Naive thymus-derived CD4-positive, alpha-beta T cell (primary cell): ENCODE data around the gene HIF3A. TPM values are rescaled to one million over a fixed set of nuclear protein-coding genes. Genes with fewer than 3 reads are reported as not detected.

ENCODE experiments used
- ATAC-seq: fragments of 150-1000 bp; cut with Tn5 transposase; 2 replicates; pipeline ENCODE4 v1.10.0; 2021; ENCODE audit warnings: mild to moderate bottlenecking, moderate library complexity
- CTCF ChIA-PET: fragments of 350-600 bp; sonication (Branson Sonifier 250); formaldehyde crosslinking; loops from one replicate; lab custom pipeline; 2021; ENCODE audit warnings: antibody characterized with exemption; lab: Charles Lee
- POLR2A ChIA-PET: fragments of 350-600 bp; sonication (Branson Sonifier 250); formaldehyde crosslinking; loops from one replicate; lab custom pipeline; 2021; ENCODE audit warnings: antibody characterized with exemption, inconsistent platforms; lab: Charles Lee
- DNase-seq, 9 donors: peaks; one replicate each; pipeline versions ENCODE4 v3.0.0 to v3.0.0-alpha.2; 2020 to 2022; ENCODE audit warnings: mixed read lengths in 1 of 9
- H3K27ac ChIP-seq: one replicate; pipeline ENCODE4 v1.7.0; 2013; ENCODE audit warnings: mild to moderate bottlenecking, low read depth, low read length, moderate library complexity
- H3K27me3 ChIP-seq, 2 donors: one replicate each; pipeline ENCODE4 v1.7.0; 2013; ENCODE audit warnings: low read length in 2 of 2, mild to moderate bottlenecking in 2 of 2, moderate library complexity in 2 of 2; ENCODE audit not compliant: control insufficient read depth in 2 of 2, insufficient read depth in 2 of 2
- H3K36me3 ChIP-seq, 3 experiments: 1 replicate in 2 of 3; 2 replicates in 1 of 3; pipeline ENCODE4 v1.7.0; 2013; ENCODE audit warnings: low read length in 3 of 3, mild to moderate bottlenecking in 3 of 3, moderate library complexity in 1 of 3; ENCODE audit not compliant: insufficient read depth in 3 of 3, control insufficient read depth in 2 of 3
- H3K4me1 ChIP-seq, 2 donors: one replicate each; pipeline ENCODE4 v1.7.0; 2013; ENCODE audit warnings: low read length in 2 of 2, mild to moderate bottlenecking in 2 of 2, moderate library complexity in 1 of 2; ENCODE audit not compliant: control insufficient read depth in 2 of 2, insufficient read depth in 2 of 2
- H3K4me3 ChIP-seq: 2 replicates; pipeline ENCODE4 v1.7.0; 2013; ENCODE audit warnings: mild to moderate bottlenecking, low read length
- H3K9me3 ChIP-seq, 3 experiments: 1 replicate in 2 of 3; 2 replicates in 1 of 3; pipeline ENCODE4 v1.7.0; 2013; ENCODE audit warnings: low read length in 3 of 3; ENCODE audit not compliant: control insufficient read depth in 2 of 3
- H3K27ac Mint-ChIP-seq, 9 donors: one replicate each; pipeline ENCODE4 v1.8.0; 2020 to 2022; ENCODE audit warnings: mixed read lengths in 9 of 9, mild to moderate bottlenecking in 8 of 9, moderate library complexity in 5 of 9, inconsistent platforms in 2 of 9
- H3K27me3 Mint-ChIP-seq, 5 donors: one replicate each; pipeline ENCODE4 v1.8.0; 2021 to 2022; ENCODE audit warnings: mixed read lengths in 5 of 5, mild to moderate bottlenecking in 1 of 5
- H3K36me3 Mint-ChIP-seq, 5 donors: one replicate each; pipeline ENCODE4 v1.8.0; 2020 to 2022; ENCODE audit warnings: mixed read lengths in 5 of 5, mild to moderate bottlenecking in 3 of 5, inconsistent platforms in 1 of 5
- H3K4me1 Mint-ChIP-seq, 7 donors: one replicate each; pipeline ENCODE4 v1.8.0; 2020 to 2022; ENCODE audit warnings: mixed read lengths in 7 of 7, mild to moderate bottlenecking in 3 of 7, inconsistent platforms in 1 of 7
- H3K4me3 Mint-ChIP-seq, 10 donors: one replicate each; pipeline ENCODE4 v1.8.0; 2020 to 2022; ENCODE audit warnings: mild to moderate bottlenecking in 10 of 10, mixed read lengths in 10 of 10, moderate library complexity in 6 of 10, inconsistent platforms in 2 of 10
- H3K9me3 Mint-ChIP-seq, 11 donors: one replicate each; pipeline ENCODE4 v1.8.0; 2020 to 2022; ENCODE audit warnings: mixed read lengths in 11 of 11, mild to moderate bottlenecking in 4 of 11, inconsistent platforms in 1 of 11, moderate library complexity in 1 of 11
- intact Hi-C, 2 donors: fragments of 100-400 bp; cut with micrococcal nuclease; formaldehyde crosslinking; loops; one replicate each; pipeline ENCODE4 v1.15.1; 2023
- polyA plus RNA-seq, 2 donors: library from polyadenylated mRNA; unstranded; fragments of 300-500 nt; fragmentation: Illumina TruSeq; gene quantifications; one replicate each; pipeline ENCODE4 v1.2.3, GENCODE V29; 2021
- total RNA-seq, 6 experiments: library from RNA in 5 of 6; stranded (reverse) in 5 of 6; gene quantifications; 1 replicate in 5 of 6; 2 replicates in 1 of 6; pipeline ENCODE4 v1.2.3 and lab custom pipeline; 2021 to 2026

HIF3A gene
- total and polyA plus RNA-seq, 7 experiments from 2014 or later, result not detected

- Mint-ChIP-seq H3K27ac (peak overlapping the region in 1 of 9 donors; percentile 44), H3K4me1 (no peaks in the 10 kb centered on the region), H3K27me3 (peaks cover 0 to 16% (median 5%) of the 10 kb centered on the region in 5 donors), H3K4me3 (no peak overlapping the region), H3K9me3 (peaks cover 8 to 36% (median 29%) of the 10 kb centered on the region in 11 donors), H3K36me3 (peaks cover 0 to 19% (median 4%) of the 10 kb centered on the region in 5 donors)
- Histone ChIP-seq H3K4me3 (no peak overlapping the region), H3K27ac (no peak overlapping the region), H3K9me3 (peaks cover 0 to 30% (median 0%) of the 10 kb centered on the region in 3 experiments), H3K4me1 (no peaks in the 10 kb centered on the region), H3K27me3 (no peaks in the 10 kb centered on the region), H3K36me3 (no peaks in the 10 kb centered on the region)
- POLR2A ChIA-PET, result interaction anchor here (0.5 kb wide), 1 partner anchor 64 kb away, joined by 3 read pairs; no protein-coding TSS in a partner anchor
- CTCF ChIA-PET, result no interaction called here
- ATAC-seq (no peak), DNase-seq (no peak)
- intact Hi-C loops, result no loop called here
These were observed 33.6 kb downstream of the HIF3A start for GRCh38 chr19:46330319-46330918.

DNA sequence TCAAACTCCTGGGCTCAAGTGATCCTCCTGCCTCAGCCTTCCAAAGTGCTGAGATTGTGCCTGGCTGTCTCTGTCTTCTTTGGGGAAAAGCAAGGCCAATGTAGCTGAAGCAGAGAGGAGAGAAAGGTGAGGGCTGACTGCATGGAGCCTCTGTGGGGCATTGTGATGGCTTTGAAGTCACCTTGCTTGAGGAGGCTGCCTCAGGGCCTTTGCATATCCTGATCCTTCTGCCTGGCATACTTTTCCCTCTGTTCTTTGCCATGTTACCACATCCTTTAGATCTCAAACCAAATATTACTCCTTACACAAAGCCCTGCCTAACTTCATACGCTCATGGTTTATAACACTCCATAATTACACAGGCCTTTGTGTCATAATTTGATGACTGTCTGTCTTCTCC lies 40.6 kb downstream of the HIF3A start:
- no peak overlapping the region for H3K27ac Mint-ChIP-seq
- Histone ChIP-seq H3K9me3 (no peaks in the 10 kb centered on the region), H3K4me3 (no peak overlapping the region), H3K36me3 (no peaks in the 10 kb centered on the region), H3K27ac (no peak overlapping the region), H3K27me3 (no peaks in the 10 kb centered on the region), H3K4me1 (no peaks in the 10 kb centered on the region)
- peaks cover 0 to 16% (median 0%) of the 10 kb centered on the region in 5 donors for H3K27me3 Mint-ChIP-seq
- peaks cover 0 to 2% (median 0%) of the 10 kb centered on the region in 11 donors for H3K9me3 Mint-ChIP-seq
- no peak overlapping the region for H3K4me3 Mint-ChIP-seq
- DNase-seq (no peak), ATAC-seq (no peak)
- peaks cover 0 to 2% (median 0%) of the 10 kb centered on the region in 7 donors for H3K4me1 Mint-ChIP-seq
- POLR2A ChIA-PET, result no interaction called here
- no peaks in the 10 kb centered on the region for H3K36me3 Mint-ChIP-seq
- CTCF ChIA-PET, result no interaction called here
- intact Hi-C loops, result no loop called here

DNA sequence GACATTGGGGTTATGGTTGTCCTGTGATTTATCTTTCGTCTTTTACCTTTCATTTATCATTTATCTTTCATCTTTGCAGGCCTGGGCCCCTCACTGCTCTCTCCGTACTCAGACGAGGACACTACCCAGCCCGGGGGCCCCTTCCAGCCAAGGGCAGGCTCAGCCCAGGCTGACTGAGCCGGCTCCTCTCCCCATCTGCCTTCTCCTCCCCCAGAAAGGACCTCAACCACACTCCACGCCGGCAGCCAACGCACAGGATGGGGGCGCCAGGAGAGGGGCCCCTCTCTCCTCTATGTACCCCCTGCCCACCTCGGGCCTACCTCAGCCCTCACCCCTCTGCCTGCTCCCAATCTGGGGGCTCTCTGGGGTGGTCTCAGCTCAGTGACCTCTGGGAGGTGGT lies 42.6 kb downstream of the HIF3A start:
- H3K4me1 Mint-ChIP-seq, result peaks cover 0 to 6% (median 0%) of the 10 kb centered on the region in 7 donors
- H3K9me3 Mint-ChIP-seq, result peaks cover 0 to 2% (median 0%) of the 10 kb centered on the region in 11 donors
- no peaks in the 10 kb centered on the region for H3K27me3 ChIP-seq
- H3K4me3 Mint-ChIP-seq, result no peak overlapping the region
- no peak for ATAC-seq
- H3K36me3 ChIP-seq, result no peaks in the 10 kb centered on the region
- ChIA-PET CTCF (no interaction called here), POLR2A (no interaction called here)
- peaks cover 0 to 32% (median 0%) of the 10 kb centered on the region in 5 donors for H3K27me3 Mint-ChIP-seq
- DNase-seq, result no peak
- intact Hi-C loops, result no loop called here
- no peak overlapping the region for H3K4me3 ChIP-seq
- no peak overlapping the region for H3K27ac Mint-ChIP-seq
- H3K9me3 ChIP-seq, result no peaks in the 10 kb centered on the region
- no peak overlapping the region for H3K27ac ChIP-seq
- no peaks in the 10 kb centered on the region for H3K4me1 ChIP-seq
- no peaks in the 10 kb centered on the region for H3K36me3 Mint-ChIP-seq

DNA sequence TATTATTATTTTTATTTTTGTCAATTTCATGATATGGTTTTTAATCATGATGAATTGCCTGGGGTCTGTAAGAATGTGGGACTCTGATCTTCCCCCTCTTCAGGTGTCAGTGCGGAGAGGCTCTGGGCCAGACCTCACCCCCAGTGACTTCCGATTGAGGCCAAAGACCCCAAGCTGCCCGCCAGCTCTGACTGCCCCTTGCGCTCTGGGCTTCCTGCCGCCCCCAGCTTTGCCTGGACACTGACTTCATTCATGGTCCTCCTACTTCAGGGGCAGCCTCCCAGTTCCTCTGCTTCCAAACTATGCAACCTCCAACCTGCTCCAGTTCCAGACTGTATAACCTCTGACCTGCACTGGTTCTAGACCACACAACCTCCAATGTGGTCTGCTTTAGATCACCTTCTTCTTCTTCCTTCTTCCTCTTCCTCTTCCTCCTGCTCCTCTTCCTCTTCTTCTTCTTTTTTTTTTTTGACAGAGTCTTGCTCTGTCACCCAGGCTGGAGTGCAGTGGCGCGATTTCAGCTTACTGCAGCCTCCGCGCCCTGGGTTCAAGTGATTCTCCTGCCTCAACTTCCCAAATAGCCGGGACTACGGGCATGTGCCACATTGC lies 43.3 kb downstream of the HIF3A start:
- Histone ChIP-seq H3K9me3 (no peaks in the 10 kb centered on the region), H3K36me3 (no peaks in the 10 kb centered on the region), H3K27me3 (no peaks in the 10 kb centered on the region), H3K4me3 (no peak overlapping the region), H3K27ac (no peak overlapping the region), H3K4me1 (no peaks in the 10 kb centered on the region)
- DNase-seq, result no peak
- Mint-ChIP-seq H3K4me1 (peaks cover 0 to 6% (median 0%) of the 10 kb centered on the region in 7 donors), H3K9me3 (peaks cover 0 to 2% (median 0%) of the 10 kb centered on the region in 11 donors), H3K36me3 (no peaks in the 10 kb centered on the region), H3K4me3 (no peak overlapping the region), H3K27ac (peak overlapping the region in 2 of 9 donors; percentile 20 to 66), H3K27me3 (peaks cover 0 to 32% (median 0%) of the 10 kb centered on the region in 5 donors)
- intact Hi-C loops, result no loop called here
- ChIA-PET CTCF (no interaction called here), POLR2A (no interaction called here)
- ATAC-seq, result no peak

GRCh38 chr19:46341937-46342336 lies 45.1 kb downstream of the HIF3A start:
- CTCF ChIA-PET, result no interaction called here
- H3K27me3 Mint-ChIP-seq, result peaks cover 0 to 35% (median 0%) of the 10 kb centered on the region in 5 donors
- H3K9me3 Mint-ChIP-seq, result peaks cover 0 to 4% (median 0%) of the 10 kb centered on the region in 11 donors
- Histone ChIP-seq H3K4me3 (no peak overlapping the region), H3K27me3 (no peaks in the 10 kb centered on the region), H3K9me3 (no peaks in the 10 kb centered on the region), H3K36me3 (peaks cover 0 to 4% (median 0%) of the 10 kb centered on the region in 3 experiments), H3K27ac (no peak overlapping the region), H3K4me1 (no peaks in the 10 kb centered on the region)
- DNase-seq, result no peak
- H3K27ac Mint-ChIP-seq, result no peak overlapping the region
- H3K4me3 Mint-ChIP-seq, result no peak overlapping the region
- no peak for ATAC-seq
- intact Hi-C loops, result no loop called here
- POLR2A ChIA-PET, result no interaction called here
- no peaks in the 10 kb centered on the region for H3K36me3 Mint-ChIP-seq
- peaks cover 3 to 14% (median 6%) of the 10 kb centered on the region in 7 donors for H3K4me1 Mint-ChIP-seq

DNA sequence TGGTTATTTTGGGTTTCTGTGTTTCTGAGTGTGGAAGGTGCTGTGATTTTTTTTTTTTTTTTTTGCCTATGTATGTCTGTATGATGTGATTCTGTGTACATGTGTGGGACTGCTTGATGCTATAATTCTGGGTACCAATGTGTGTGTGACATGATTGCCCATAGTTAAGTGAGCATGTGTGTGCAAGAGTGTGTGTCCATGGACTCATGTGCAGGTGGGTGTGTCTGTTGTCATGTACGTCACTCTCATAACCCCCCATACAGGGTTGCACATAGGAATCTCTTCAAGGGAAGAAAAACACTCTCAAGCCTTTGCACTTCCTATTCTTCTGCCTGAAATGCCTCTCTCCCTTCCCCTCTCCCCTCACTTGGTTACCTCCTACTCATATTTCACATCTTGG lies 47.5 kb downstream of the HIF3A start:
- Histone ChIP-seq H3K4me3 (no peak overlapping the region), H3K27ac (no peak overlapping the region), H3K27me3 (no peaks in the 10 kb centered on the region), H3K36me3 (peaks cover 0 to 7% (median 0%) of the 10 kb centered on the region in 3 experiments), H3K9me3 (no peaks in the 10 kb centered on the region), H3K4me1 (peaks cover 13 to 17% of the 10 kb centered on the region in 2 donors)
- no peak for DNase-seq
- Mint-ChIP-seq H3K36me3 (peaks cover 0 to 11% (median 0%) of the 10 kb centered on the region in 5 donors), H3K27me3 (peaks cover 0 to 32% (median 0%) of the 10 kb centered on the region in 5 donors), H3K4me1 (peaks cover 27 to 37% (median 29%) of the 10 kb centered on the region in 7 donors), H3K4me3 (peak overlapping the region in 4 of 10 donors; percentile 8 to 49 (median 15)), H3K9me3 (peaks cover 0 to 4% (median 0%) of the 10 kb centered on the region in 11 donors), H3K27ac (peak overlapping the region in 2 of 9 donors; percentile 0 to 5)
- ChIA-PET CTCF (interaction anchor here (0.6 kb wide), 1 partner anchor 172 kb away, joined by 3 read pairs; no protein-coding TSS in a partner anchor), POLR2A (no interaction called here)
- intact Hi-C loops, result no loop called here
- no peak for ATAC-seq
